Ramos (cell line): ENCODE results near the gene HMBS.
"Not testable (repeated sequence)": the region's sequence is repeated elsewhere in the genome, so short reads cannot be mapped to it uniquely, and the experiment has no call there.

Source experiments
- in situ Hi-C: fragments of 300-500 bp; cut with MboI; formaldehyde crosslinking; loops from one replicate; pipeline ENCODE4 v1.14.3; 2022; ENCODE audit warnings: low sequenced_read_pairs; ENCODE audit not compliant: unreplicated experiment

HMBS gene

GRCh38 chr11:119117004-119117706, 32.5 kb downstream of the HMBS start:
- in situ Hi-C loops = no loop called here

GRCh38 chr11:119118227-119118626, 33.5 kb downstream of the HMBS start:
- in situ Hi-C loops = no loop called here

- in situ Hi-C loops = no loop called here
These were observed 34.3 kb downstream of the HMBS start for GRCh38 chr11:119118946-119119345.

GRCh38 chr11:119120639-119121007, 35.9 kb downstream of the HMBS start:
- in situ Hi-C loops = no loop called here

- in situ Hi-C loops = no loop called here
These were observed 36.5 kb downstream of the HMBS start, which contains the start of gene HINFP for GRCh38 chr11:119121008-119121810. TSS of gene HINFP (plus strand) at chr11:119121580. CDS start at chr11:119126945, 5,365 bp downstream.

- in situ Hi-C loops = no loop called here
These were observed 37.1 kb downstream of the HMBS start for GRCh38 chr11:119121811-119122124.

GRCh38 chr11:119125821-119126220, 41.1 kb downstream of the HMBS start:
- in situ Hi-C loops = no loop called here

GRCh38 chr11:119126675-119127268, 42.1 kb downstream of the HMBS start:
- in situ Hi-C loops = no loop called here

GRCh38 chr11:119130662-119131061, 46.0 kb downstream of the HMBS start:
- in situ Hi-C loops = no loop called here

GRCh38 chr11:119134389-119134978, 49.8 kb downstream of the HMBS start:
- in situ Hi-C loops = no loop called here

GRCh38 chr11:119139276-119139675, 54.6 kb downstream of the HMBS start:
- in situ Hi-C loops = not testable (repeated sequence)
